SH-SY5Y (cell line): ENCODE data around the gene AVPI1.

Experiments used
- GATA2 ChIP-seq: IDR thresholded peaks from 2 replicates; pipeline ENCODE4 v1.6.1; 2011; ENCODE audit warnings: mild to moderate bottlenecking, low read depth, low read length
- GATA3 ChIP-seq: IDR thresholded peaks from 2 replicates; pipeline ENCODE4 v1.6.1; 2011; ENCODE audit warnings: low read depth, mild to moderate bottlenecking, low read length, moderate library complexity

The AVPI1 gene, protein sequence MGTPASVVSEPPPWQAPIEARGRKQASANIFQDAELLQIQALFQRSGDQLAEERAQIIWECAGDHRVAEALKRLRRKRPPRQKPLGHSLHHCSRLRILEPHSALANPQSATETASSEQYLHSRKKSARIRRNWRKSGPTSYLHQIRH

DNA sequence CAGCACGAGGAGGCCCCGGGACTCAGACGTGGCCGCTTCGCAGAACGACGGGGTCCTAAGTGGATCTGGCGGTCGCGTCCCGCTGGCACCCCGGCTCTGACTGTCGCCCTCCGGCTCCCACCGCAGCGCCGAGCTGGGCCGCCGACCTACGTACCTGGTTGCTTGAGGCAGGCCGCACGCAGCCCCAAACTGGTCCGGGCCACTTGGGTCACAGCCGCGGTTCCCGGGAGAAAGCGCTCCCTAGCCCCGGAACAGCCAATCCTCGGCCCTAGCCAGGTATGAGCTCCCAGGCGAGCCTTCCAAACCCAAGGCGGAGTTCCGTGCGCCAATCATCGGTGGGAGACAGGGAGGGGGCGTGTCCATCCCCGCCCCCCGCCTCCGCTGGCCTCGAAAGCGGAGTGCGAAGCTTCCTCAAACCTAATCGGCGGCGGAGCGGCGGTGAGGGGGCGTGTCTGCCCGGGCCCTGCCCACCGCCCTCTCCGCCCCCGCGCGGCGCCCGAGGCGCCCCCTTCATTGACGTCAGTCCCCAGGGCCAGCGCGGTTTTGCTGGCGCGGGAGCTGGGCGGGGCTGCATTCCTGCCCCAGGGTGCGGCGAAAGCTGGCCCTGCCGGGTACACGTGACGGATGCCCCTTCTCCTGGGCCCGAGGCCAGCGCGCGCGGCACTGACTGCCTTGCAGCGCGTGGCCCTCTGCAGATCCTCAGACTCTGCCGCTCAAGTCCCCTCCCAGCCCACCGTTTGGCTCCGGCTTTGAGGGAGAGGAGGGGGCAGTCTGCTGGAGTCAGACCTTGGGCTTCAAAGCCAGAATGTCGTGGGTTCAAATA is at the start of gene AVPI1:
Gene AVPI1 (minus strand): TSS at position 280 of the 823 bp plus-strand sequence. CDS start 7,336 bp downstream, outside the sequence.
- TF ChIP-seq GATA3: no peak
- TF ChIP-seq GATA2: no peak

DNA sequence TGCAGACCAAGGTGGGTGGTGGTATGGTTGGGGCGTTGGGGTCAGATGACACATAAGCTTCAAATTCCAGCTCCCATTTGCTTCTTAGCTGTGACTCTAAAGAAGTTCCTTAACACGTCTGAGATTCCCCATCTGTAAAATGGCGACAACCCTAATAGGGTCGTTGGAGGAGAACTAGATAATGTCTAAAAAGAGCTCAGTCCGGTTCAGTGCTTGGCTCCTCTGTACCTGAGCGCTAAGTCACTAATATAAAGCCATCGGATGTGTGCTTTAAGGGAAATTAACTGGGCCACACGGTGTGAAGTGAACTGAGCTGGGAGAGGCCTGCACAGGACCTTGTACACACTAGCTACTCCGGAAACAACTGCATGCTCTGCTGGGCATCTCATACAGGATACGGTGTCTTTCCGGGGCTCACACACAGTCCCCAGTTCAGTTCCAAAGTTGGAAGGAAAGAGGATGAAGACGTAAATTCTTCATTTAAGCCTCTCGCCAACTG is 49.4 kb upstream of the AVPI1 start:
- TF ChIP-seq GATA3: no peak
- TF ChIP-seq GATA2: no peak

DNA sequence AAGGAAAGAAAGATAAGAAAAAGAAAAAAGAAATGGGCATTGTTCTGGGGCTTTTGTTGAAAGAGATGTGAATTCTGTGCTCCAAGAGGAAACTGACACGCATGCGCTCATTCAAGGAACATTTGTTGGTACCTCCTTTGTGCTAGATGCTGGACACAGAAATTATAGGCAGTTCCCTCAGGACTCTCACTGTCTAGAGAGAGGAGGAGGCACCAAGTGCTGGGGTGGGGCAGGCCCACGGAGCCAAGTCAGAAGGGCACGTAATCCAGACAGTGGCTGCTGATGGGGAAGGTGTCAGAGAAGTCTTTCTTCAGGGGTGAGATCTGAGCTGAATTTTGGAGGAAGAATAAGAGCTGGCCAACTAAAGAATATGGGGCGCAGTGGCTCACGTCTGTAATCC is 47.0 kb upstream of the AVPI1 start:
- TF ChIP-seq GATA2: no peak

DNA sequence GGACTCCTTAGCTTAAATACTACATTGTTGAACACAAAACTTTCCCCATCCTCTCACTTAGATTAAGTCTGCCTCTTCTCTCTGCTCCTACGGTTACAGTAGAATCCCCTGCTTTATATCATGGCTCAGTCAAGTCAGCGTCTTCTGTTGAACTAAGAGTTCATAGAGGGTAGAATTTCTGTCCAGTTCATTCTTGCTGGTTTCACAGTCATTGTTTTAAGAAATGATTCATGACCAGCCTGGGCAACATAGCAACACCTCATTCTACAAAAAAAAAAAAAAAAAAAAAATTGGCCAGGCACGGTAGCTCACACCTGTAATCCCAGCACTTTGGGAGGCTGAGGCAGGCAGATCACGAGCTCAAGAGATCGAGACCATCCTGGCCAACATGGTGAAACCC is 46.2 kb upstream of the AVPI1 start:
- TF ChIP-seq GATA2 (no peak), GATA3 (no peak)

DNA sequence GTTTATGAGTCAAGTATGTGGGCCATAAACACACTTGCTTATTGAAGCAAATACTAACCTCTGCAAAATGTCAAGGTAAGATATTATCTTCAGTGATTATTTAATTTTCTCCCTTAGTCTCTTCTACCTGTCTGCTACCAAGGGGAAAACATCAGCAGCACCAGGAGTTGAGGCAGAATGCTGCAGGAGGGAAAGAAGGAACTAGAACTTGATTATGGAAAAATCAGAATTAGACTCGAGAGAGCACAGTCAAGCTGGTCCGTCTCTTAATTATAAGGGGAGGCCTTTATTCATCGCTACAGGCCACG is 45.0 kb upstream of the AVPI1 start:
- TF ChIP-seq GATA2 (no peak), GATA3 (no peak)

DNA sequence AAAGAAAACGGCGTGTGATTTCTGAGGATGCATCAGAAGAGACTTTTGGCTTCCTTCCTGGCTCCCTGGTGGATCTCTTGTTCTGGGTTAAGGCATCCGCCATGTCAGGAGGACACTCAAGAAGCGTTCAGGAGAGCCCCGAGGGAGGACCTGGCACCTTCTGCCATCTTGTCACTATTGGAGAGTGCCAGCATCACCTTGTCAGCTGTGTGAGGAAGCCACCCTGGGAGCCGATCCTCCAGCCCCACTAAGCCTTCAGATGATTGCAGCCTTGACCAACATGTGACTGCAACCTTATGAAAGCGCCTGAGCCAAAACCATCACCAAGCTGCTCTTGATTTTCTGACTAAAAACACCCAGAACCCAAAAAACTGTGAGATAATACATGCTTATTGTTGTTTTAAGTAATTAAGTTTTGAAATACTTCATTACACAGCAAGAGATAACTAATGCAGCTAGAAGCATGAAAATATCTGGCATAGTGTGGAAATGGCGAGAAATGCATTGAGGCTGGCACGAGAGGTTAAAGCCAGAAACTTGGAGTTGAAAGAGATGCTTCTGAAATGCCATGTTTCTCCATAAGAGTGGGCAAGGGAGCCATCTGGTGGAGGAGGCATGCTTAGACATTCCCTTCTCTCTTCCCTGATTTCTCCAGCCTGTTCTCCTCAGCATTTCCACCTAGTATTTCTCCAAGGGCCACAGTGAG is 44.5 kb upstream of the AVPI1 start:
- TF ChIP-seq GATA3 (no peak), GATA2 (no peak)

DNA sequence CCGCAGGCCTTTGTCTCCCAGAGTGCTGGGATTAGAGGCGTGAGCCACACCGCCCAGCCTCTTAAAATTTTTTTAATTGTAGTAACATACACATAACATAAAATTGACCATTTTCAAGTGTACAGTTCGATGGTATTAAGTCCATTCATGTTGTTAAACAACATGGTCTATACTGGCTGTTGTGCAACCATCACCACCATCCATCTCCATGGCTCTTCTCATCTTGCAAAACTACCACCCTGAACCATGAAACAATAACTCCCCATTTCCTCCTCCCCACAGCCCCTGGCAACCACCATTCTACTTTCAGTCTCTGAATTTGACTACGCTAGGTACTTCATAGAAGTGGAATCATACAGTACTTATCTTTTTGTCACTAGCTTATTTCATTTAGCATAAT is 42.0 kb upstream of the AVPI1 start:
- no peak for TF ChIP-seq GATA2
- no peak for TF ChIP-seq GATA3

DNA sequence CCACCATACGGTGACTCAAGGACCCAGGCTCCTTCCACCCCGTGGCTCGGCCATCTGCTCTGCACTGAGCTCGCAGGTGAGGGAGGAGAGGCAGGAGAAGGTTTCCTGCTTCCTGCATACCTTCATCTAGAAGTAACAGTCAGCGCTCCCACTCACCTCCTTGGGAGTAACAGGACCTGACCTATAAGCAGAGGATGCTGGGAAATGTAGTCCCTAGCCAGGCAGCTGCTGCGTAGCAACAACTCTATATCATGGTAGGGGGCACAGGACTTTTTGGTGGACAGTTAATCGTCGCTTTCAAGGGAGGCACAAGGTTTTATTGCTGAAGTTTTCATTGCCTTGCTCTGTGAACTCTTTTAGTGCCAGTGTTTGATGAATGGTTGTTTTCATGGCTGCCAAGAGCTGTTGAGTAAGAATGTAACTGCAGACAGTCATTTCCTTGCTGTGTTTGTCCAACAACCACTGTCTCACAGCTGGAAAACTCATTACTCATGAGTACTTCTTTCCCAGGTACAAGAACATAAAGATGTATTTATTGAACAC is 39.7 kb upstream of the AVPI1 start:
- no peak for TF ChIP-seq GATA2
- TF ChIP-seq GATA3: no peak

DNA sequence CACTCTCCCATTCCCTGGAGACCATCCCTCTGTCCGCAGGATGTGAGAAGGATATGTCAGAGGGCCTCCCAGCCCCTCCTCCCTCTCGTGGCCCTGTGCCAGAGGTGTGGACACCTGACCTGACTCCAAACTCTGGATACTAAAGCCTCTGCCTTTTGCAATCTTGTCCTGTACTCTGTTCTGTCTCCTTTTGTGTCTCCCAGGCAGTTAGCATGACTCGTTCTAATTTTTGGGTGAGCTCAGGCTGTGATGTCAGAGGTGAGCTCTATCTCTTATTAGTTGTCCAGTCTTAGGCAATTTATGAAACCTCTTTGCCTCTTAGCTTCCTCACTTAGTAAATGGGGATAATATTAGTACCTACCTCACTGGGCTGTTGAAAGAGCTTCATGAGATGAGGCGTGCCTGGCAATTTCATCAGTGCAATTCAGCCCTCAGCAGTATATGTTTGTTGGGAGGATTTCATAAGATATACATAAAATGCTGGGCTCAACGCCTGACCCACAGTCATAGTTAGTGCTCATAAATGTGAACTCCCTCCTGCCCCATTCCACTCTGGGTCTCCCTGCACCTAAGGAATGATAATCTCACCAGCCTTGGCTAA is 37.4 kb upstream of the AVPI1 start:
- TF ChIP-seq GATA3 (no peak), GATA2 (no peak)

DNA sequence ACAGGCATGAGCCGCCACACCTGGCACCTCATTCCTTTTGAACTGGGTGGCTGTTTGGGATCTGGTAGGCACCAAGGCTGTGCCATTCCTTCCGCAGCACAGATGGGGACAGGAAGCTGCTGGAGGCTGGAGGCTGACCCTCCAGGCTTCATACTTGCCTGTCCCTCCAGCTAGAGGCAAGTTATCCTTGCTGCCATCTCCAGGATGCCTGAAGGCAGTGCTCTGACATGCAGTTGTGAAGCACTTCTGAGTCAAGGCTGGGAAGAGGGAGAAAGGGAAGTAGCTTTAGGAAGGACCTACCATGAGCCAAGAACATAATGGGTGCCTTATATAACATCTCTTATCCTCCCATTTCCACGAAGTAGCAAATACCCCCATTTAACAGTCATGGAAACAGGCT is 36.0 kb upstream of the AVPI1 start:
- no peak for TF ChIP-seq GATA3
- TF ChIP-seq GATA2: no peak

DNA sequence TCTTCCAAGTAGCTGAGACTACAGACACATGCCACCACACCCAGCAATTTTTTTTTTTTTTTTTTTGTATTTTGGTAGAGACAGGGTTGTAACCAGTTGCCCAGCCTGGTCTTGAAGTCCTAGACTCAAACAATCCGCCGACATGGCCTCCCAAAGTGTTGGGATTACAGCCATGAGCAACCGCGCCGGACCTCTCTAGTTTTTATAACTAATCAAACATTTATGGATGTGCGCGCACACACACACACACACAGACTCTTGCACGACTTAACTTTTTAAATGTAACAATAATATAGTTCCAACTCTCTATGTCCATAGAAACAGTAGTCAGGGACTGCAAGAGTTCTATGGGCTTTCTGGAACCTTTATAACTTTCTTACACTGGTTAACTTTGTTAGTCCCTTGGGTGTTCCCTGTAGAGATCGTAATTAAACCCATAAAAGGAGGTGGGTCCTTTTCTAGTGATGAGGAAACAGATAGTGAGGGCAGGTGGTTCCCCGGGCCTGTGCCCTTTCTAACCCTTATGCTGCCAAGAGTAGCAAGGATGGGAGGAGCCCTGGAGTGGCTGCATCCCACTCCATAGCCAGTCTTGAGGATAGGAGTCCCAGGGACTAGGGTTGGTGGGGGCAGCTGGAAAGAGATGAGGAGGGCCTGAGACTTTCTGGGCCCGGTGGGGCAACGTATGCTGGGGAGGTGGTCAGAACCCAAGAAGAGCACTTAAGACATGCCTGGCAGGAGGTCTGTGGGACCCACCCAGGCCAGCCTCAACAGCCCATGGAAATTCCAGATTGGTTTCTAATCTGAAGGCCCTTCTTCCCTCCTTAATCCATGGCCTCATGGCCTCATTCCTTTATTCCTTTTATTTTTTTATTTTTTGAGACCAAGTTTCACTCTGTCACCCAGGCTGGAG is 35.1 kb upstream of the AVPI1 start:
- no peak for TF ChIP-seq GATA2
- no peak for TF ChIP-seq GATA3

DNA sequence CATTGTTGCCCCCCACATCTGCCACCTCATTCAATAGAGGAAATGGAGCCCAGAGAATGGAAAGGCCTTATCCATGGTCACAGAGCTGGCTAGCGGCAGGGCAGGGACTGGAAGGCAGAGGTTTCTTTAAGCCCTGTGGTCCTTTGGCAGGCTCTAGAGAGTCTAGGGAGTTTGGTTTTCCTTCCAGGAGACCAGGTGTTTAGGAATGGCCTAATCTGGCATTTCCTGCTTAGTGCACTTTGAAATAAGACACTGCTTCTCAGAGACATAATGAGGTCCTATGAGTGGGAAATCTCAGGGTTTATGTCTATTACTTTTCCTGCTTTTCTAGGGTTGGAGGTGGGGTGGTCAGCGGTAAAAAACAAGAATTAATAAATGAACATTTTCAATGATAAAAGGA is 32.6 kb upstream of the AVPI1 start:
- TF ChIP-seq GATA3: no peak
- TF ChIP-seq GATA2: no peak

DNA sequence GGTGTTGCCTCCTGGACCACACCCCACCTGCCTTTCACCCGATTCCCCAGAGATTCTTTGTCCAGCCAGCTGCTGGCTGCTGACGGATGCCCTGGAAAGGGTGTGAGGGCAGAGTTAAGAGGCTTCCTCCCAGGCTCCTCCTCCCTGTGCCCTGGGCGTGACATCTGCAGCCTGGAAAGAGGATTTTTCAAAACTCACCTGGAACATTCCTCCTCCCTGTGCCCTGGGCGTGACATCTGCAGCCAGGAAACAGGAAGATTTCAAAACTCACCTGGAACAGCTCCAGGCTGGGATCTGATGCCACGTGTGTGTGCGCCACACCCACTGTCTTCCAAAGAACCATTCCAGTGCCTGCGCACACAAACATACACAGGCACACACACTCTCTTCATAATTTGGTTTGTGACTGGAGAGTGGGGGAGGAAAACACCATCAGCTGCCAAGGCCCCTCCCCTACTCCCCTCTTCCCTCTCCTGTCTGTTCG is 31.7 kb upstream of the AVPI1 start:
- TF ChIP-seq GATA2: no peak
- no peak for TF ChIP-seq GATA3

DNA sequence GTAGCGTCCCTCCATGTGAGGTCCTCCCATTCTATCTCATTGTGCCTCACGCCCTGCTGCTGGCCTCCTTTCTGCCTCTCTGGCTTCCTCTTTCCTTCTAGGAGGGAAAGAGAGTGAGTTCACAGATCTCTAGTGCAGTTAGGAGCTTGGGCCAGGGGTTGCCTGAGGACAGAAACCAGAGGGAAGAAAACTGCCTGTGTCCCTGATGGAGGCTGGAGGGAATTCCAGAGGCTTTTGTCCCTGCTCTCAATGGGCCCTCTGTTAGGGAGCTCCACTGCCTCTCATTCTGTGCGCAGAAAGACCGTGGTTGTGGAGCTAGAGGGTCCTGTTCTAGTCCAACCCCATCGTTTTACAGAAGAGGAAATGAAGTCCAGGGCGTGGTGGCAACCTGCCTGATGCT is 31.1 kb upstream of the AVPI1 start:
- TF ChIP-seq GATA3 (no peak), GATA2 (no peak)
